ENCODE results near the gene NME3.
"Not testable (repeated sequence)": the region's sequence is repeated elsewhere in the genome, so short reads cannot be mapped to it uniquely, and the experiment has no call there.

The NME3 gene

GRCh38 chr16:1809281-1809801 lies 38.0 kb upstream of the NME3 start:
- H3K27me3 ChIP-seq (ENCODE audit: insufficient read depth, insufficient read length) = no peaks in the 10 kb centered on the region
- no peak for TF ChIP-seq YY1 (IDR thresholded peaks at IDR 0.05; ENCODE audit: insufficient read depth, insufficient read length)
- no peak for TF ChIP-seq ZNF274 (IDR thresholded peaks at IDR 0.05; ENCODE audit: low read depth, low read length)
- no peak for TF ChIP-seq SUZ12 (IDR thresholded peaks at IDR 0.05; ENCODE audit: extremely low read depth, insufficient read depth, insufficient read length)
- DNase-seq (ENCODE audit: low read depth, low spot score) = no peak
- no peaks in the 10 kb centered on the region for H3K9me3 ChIP-seq (ENCODE audit: insufficient read depth, low read length)
- peaks cover 31% of the 10 kb centered on the region for H3K36me3 ChIP-seq (ENCODE audit: insufficient read depth, insufficient read length, low read length)
- H3K4me1 ChIP-seq (ENCODE audit: insufficient read depth, insufficient read length) = no peaks in the 10 kb centered on the region
- H3K4me3 ChIP-seq (ENCODE audit: insufficient read length, low read depth) = no peak overlapping the region
- H3K9ac ChIP-seq (ENCODE audit: insufficient read length, low read depth) = peak overlapping the region; percentile 18

GRCh38 chr16:1808691-1809090 lies 37.3 kb upstream of the NME3 start:
- peaks cover 32% of the 10 kb centered on the region for H3K36me3 ChIP-seq (ENCODE audit: insufficient read depth, insufficient read length, low read length)
- no peak overlapping the region for H3K9ac ChIP-seq (ENCODE audit: insufficient read length, low read depth)
- H3K4me1 ChIP-seq (ENCODE audit: insufficient read depth, insufficient read length) = no peaks in the 10 kb centered on the region
- no peaks in the 10 kb centered on the region for H3K9me3 ChIP-seq (ENCODE audit: insufficient read depth, low read length)
- TF ChIP-seq ZNF274 (IDR thresholded peaks at IDR 0.05; ENCODE audit: low read depth, low read length) (no peak), SUZ12 (IDR thresholded peaks at IDR 0.05; ENCODE audit: extremely low read depth, insufficient read depth, insufficient read length) (no peak), YY1 (IDR thresholded peaks at IDR 0.05; ENCODE audit: insufficient read depth, insufficient read length) (no peak)
- no peak for DNase-seq (ENCODE audit: low read depth, low spot score)
- H3K27me3 ChIP-seq (ENCODE audit: insufficient read depth, insufficient read length) = no peaks in the 10 kb centered on the region
- H3K4me3 ChIP-seq (ENCODE audit: insufficient read length, low read depth) = no peak overlapping the region

DNA sequence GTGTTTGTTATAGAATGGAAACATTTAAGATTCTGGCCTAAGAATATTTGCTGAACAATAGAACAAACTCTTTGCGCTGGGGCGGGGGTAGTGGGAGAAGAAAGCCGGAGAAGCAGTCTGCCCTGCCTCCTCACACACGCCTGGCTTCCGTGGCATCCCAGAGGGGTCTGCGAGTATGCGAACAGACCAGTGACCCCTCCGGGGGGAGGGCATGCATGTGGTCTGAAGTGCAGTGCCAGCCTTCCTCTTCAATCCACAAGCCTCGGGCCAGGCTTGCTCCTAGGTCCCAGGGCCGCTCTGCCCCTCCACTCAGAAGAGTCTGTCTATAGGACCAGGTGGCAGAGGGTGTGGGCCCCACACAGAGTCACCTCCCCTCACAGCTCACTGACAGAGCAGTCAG lies 36.3 kb upstream of the NME3 start:
- H3K9ac ChIP-seq (ENCODE audit: insufficient read length, low read depth) = no peak overlapping the region
- no peaks in the 10 kb centered on the region for H3K9me3 ChIP-seq (ENCODE audit: insufficient read depth, low read length)
- no peaks in the 10 kb centered on the region for H3K27me3 ChIP-seq (ENCODE audit: insufficient read depth, insufficient read length)
- DNase-seq (ENCODE audit: low read depth, low spot score) = no peak
- TF ChIP-seq SUZ12 (IDR thresholded peaks at IDR 0.05; ENCODE audit: extremely low read depth, insufficient read depth, insufficient read length) = no peak
- no peak for TF ChIP-seq YY1 (IDR thresholded peaks at IDR 0.05; ENCODE audit: insufficient read depth, insufficient read length)
- TF ChIP-seq ZNF274 (IDR thresholded peaks at IDR 0.05; ENCODE audit: low read depth, low read length) = no peak
- peaks cover 32% of the 10 kb centered on the region for H3K36me3 ChIP-seq (ENCODE audit: insufficient read depth, insufficient read length, low read length)
- no peak overlapping the region for H3K4me3 ChIP-seq (ENCODE audit: insufficient read length, low read depth)
- H3K4me1 ChIP-seq (ENCODE audit: insufficient read depth, insufficient read length) = no peaks in the 10 kb centered on the region

GRCh38 chr16:1800701-1801100 lies 29.4 kb upstream of the NME3 start:
- TF ChIP-seq ZNF274 (IDR thresholded peaks at IDR 0.05; ENCODE audit: low read depth, low read length) (no peak), YY1 (IDR thresholded peaks at IDR 0.05; ENCODE audit: insufficient read depth, insufficient read length) (no peak), SUZ12 (IDR thresholded peaks at IDR 0.05; ENCODE audit: extremely low read depth, insufficient read depth, insufficient read length) (no peak)

GRCh38 chr16:1799263-1799662 lies 27.9 kb upstream of the NME3 start:
- not testable (repeated sequence) for H3K36me3 ChIP-seq (ENCODE audit: insufficient read depth, insufficient read length, low read length); H3K4me1 ChIP-seq (ENCODE audit: insufficient read depth, insufficient read length); H3K9ac ChIP-seq (ENCODE audit: insufficient read length, low read depth); DNase-seq (ENCODE audit: low read depth, low spot score); H3K4me3 ChIP-seq (ENCODE audit: insufficient read length, low read depth); H3K27me3 ChIP-seq (ENCODE audit: insufficient read depth, insufficient read length)
- H3K9me3 ChIP-seq (ENCODE audit: insufficient read depth, low read length) = peaks cover 41% of the 10 kb centered on the region

More at GRCh38 chr16:1800701-1801100, 29.4 kb upstream of the NME3 start:
- Histone ChIP-seq H3K27me3 (ENCODE audit: insufficient read depth, insufficient read length) (no peaks in the 10 kb centered on the region), H3K9ac (ENCODE audit: insufficient read length, low read depth) (no peak overlapping the region), H3K36me3 (ENCODE audit: insufficient read depth, insufficient read length, low read length) (peaks cover 15% of the 10 kb centered on the region), H3K9me3 (ENCODE audit: insufficient read depth, low read length) (peaks cover 41% of the 10 kb centered on the region), H3K4me1 (ENCODE audit: insufficient read depth, insufficient read length) (no peaks in the 10 kb centered on the region), H3K4me3 (ENCODE audit: insufficient read length, low read depth) (no peak overlapping the region)
- no peak for DNase-seq (ENCODE audit: low read depth, low spot score)

DNA sequence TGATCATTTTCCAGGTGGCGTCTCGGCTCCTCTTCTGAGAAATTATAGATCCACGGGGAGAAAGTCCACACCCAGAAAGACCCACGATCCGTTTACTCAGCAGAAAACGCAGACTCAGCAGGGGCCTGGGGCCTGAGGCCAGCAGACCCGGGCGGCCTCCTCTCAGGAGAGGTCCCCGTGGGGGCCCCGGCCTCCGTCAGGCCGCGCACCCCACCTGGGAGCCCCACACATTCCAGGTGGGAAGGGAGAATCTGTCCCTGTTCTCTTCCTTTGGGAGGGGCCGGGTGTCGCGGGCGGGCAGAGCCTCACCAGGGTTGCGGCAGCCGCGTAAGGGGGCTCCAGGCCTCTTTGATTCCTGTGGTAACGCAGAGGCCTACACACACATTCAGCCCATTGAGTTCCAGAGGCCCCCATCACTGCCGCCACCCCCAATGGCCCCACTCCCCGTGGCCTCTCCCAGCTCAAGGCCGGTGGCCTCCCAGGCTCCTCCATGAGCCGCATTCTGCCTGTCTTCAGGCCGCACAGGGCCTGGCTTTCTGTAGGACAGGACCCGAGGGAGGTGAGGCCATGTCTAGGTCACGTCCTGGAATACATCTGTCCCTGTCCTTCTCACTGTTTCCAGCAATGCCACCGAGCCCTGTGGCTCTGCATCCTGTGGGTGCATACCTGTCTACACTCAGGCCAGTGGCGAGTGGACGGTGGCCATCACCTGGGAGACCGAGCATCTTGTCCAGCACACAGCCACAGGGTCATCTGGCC lies 23.7 kb upstream of the NME3 start:
- no peak overlapping the region for H3K4me3 ChIP-seq (ENCODE audit: insufficient read length, low read depth)
- peaks cover 2% of the 10 kb centered on the region for H3K4me1 ChIP-seq (ENCODE audit: insufficient read depth, insufficient read length)
- H3K27me3 ChIP-seq (ENCODE audit: insufficient read depth, insufficient read length) = no peaks in the 10 kb centered on the region
- peaks cover 26% of the 10 kb centered on the region for H3K36me3 ChIP-seq (ENCODE audit: insufficient read depth, insufficient read length, low read length)
- no peak for DNase-seq (ENCODE audit: low read depth, low spot score)
- TF ChIP-seq YY1 (IDR thresholded peaks at IDR 0.05; ENCODE audit: insufficient read depth, insufficient read length) (no peak), ZNF274 (IDR thresholded peaks at IDR 0.05; ENCODE audit: low read depth, low read length) (no peak), SUZ12 (IDR thresholded peaks at IDR 0.05; ENCODE audit: extremely low read depth, insufficient read depth, insufficient read length) (no peak)
- H3K9ac ChIP-seq (ENCODE audit: insufficient read length, low read depth) = no peak overlapping the region
- peaks cover 33% of the 10 kb centered on the region for H3K9me3 ChIP-seq (ENCODE audit: insufficient read depth, low read length)

GRCh38 chr16:1794221-1794871 lies 23.0 kb upstream of the NME3 start:
- H3K9ac ChIP-seq (ENCODE audit: insufficient read length, low read depth) = peak overlapping the region; percentile 10
- H3K4me3 ChIP-seq (ENCODE audit: insufficient read length, low read depth) = no peak overlapping the region
- peaks cover 33% of the 10 kb centered on the region for H3K36me3 ChIP-seq (ENCODE audit: insufficient read depth, insufficient read length, low read length)
- H3K9me3 ChIP-seq (ENCODE audit: insufficient read depth, low read length) = peaks cover 26% of the 10 kb centered on the region
- DNase-seq (ENCODE audit: low read depth, low spot score) = no peak
- no peaks in the 10 kb centered on the region for H3K27me3 ChIP-seq (ENCODE audit: insufficient read depth, insufficient read length)
- peaks cover 2% of the 10 kb centered on the region for H3K4me1 ChIP-seq (ENCODE audit: insufficient read depth, insufficient read length)
- TF ChIP-seq SUZ12 (IDR thresholded peaks at IDR 0.05; ENCODE audit: extremely low read depth, insufficient read depth, insufficient read length) (no peak), ZNF274 (IDR thresholded peaks at IDR 0.05; ENCODE audit: low read depth, low read length) (no peak), YY1 (IDR thresholded peaks at IDR 0.05; ENCODE audit: insufficient read depth, insufficient read length) (no peak)

Data from NT2/D1 (cell line).